GM12864 (cell line): ENCODE results near the gene FAM161A.
A peak's percentile ranks its signal among the peaks of the same experiment; 100 is the strongest.

ENCODE experiments used
- DNase-seq: peaks from one replicate; pipeline ENCODE4 v3.0.0-alpha.2; 2011; ENCODE audit warnings: low read depth
- H3K4me3 ChIP-seq: 2 replicates; pipeline ENCODE4 v1.5.1; 2011; ENCODE audit warnings: mild to moderate bottlenecking, low read depth, low read length, control low read depth
- TF ChIP-seq, protein P1 (sequence below): IDR thresholded peaks from 2 replicates; pipeline ENCODE4 v1.5.1; 2011; ENCODE audit warnings: low read depth, mild to moderate bottlenecking, moderate library complexity, low read length, control low read depth, inconsistent platforms; ENCODE audit errors: missing control alignments

Gene FAM161A, protein sequence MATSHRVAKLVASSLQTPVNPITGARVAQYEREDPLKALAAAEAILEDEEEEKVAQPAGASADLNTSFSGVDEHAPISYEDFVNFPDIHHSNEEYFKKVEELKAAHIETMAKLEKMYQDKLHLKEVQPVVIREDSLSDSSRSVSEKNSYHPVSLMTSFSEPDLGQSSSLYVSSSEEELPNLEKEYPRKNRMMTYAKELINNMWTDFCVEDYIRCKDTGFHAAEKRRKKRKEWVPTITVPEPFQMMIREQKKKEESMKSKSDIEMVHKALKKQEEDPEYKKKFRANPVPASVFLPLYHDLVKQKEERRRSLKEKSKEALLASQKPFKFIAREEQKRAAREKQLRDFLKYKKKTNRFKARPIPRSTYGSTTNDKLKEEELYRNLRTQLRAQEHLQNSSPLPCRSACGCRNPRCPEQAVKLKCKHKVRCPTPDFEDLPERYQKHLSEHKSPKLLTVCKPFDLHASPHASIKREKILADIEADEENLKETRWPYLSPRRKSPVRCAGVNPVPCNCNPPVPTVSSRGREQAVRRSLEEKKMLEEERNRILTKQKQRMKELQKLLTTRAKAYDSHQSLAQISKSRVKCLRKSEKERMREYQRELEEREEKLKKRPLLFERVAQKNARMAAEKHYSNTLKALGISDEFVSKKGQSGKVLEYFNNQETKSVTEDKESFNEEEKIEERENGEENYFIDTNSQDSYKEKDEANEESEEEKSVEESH

DNA sequence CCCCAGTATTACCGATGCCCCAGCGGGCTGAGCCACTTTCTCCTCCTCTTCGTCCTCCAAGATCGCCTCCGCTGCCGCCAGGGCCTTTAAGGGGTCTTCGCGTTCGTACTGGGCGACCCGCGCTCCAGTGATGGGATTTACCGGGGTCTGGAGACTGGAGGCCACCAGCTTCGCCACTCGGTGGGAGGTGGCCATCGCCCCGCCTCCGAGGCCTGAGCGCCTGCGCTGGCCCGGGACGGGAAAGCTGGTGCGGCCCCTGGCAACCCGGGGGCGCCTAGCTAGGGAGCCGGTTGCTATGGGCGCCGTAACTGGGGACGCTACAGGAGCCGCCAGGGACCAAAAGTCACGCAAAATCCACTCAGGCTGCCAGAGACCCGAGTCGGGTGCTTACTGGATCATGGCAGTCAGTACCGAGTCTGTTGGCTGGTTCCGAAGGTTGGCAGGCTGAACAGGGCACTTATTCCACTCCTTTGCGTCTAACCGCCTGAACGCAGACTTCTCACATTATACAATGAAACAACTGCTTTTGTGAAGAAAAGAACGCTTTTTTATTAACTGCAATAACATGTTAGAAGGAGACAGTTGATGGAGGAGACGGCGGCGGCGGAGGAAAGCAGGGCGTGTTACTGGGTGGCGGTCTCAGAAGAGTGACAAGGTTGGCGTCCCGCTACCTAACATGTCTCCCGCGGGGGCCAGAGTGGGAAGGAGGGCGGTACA is at the start of gene FAM161A:
Gene FAM161A, minus strand, starts transcription at position 214 of the 717 bp plus-strand sequence. Its CDS starts 19 bp downstream, at position 195.
- peak; percentile 56 for DNase-seq
- H3K4me3 ChIP-seq = peak within 1 kb of the TSS; percentile 76
- TF ChIP-seq, protein P1, sequence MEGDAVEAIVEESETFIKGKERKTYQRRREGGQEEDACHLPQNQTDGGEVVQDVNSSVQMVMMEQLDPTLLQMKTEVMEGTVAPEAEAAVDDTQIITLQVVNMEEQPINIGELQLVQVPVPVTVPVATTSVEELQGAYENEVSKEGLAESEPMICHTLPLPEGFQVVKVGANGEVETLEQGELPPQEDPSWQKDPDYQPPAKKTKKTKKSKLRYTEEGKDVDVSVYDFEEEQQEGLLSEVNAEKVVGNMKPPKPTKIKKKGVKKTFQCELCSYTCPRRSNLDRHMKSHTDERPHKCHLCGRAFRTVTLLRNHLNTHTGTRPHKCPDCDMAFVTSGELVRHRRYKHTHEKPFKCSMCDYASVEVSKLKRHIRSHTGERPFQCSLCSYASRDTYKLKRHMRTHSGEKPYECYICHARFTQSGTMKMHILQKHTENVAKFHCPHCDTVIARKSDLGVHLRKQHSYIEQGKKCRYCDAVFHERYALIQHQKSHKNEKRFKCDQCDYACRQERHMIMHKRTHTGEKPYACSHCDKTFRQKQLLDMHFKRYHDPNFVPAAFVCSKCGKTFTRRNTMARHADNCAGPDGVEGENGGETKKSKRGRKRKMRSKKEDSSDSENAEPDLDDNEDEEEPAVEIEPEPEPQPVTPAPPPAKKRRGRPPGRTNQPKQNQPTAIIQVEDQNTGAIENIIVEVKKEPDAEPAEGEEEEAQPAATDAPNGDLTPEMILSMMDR = no peak

DNA sequence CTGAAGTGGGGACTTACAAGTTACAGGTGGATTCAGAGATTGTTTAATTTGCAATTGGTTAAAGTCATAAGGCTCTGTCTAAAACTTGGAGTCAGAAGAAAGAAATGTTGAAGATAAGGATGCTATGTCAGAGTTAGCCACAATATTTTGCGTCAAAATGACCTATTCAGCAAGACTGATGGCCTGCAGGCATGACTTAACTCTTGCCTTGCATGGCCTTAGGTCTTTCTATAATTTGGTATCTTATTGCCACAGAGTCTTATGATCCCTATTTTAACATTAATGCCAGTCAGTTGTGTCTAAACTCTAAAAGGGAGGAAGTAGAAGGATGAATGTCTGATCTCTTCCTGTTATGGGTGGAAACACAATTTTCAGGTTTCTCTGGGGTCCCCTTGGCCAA is 46.4 kb upstream of the FAM161A start:
- DNase-seq = no peak
- TF ChIP-seq, protein P1 = no peak
- no peak overlapping the region for H3K4me3 ChIP-seq

DNA sequence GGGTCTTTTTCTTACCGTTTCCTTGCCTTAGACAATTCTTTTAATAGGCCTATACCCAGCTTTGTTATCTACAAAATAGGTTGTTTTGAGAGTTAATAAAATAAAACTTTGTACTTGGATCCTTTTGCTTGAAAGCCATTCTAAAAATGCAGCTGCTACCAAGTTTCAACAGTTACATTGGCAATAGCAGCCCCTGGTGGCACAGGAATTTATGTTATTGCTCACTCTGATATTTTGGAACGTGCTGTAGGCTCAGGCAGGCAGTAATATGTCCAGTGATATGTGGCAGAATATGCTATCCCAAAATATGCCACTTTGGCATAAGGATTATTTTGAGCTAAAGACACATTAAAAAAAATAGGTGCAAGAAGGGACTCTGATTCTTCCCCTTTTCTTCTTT is 45.0 kb upstream of the FAM161A start:
- TF ChIP-seq, protein P1 = peak; percentile 62
- no peak for DNase-seq
- no peak overlapping the region for H3K4me3 ChIP-seq

DNA sequence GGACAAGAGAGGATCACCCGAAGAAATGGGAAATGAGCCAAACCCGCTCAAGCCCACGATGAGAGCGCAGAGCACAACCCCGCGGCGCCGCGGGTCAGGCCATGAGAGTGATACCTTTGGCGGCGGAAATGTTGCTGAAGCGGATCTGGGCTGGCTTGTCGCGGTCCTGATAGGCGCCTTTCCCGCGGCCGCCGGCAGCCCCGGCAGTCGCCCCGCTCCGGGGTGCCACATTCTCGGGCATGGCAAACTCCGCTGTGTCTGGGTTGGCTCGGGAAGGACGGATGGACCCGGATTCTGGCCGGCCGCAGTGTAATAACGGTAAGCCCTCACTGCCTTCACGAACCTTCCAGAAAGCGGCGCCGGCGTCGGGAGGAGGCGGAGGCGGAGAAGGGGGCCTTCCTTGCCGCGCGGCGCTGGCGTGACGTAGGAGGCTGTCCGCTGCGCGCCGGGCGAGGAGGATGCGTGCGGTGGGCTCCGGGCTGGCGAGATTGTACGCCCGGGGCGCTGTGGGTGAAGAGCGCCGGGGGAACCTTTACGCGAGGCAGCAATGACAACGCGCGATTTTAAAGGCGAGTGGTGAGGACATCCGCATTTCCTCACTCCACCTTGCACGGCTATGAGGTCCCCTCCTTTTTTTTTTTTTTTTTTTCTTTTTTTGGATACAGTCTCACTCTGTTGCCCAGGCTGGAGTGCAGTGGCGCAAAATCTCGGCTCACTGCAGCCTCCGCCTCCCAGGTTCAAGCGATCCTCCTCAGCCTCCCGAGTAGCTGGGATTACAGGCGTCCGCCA is 34.6 kb upstream of the FAM161A start, which contains the start of gene CCT4:
Gene CCT4, minus strand, starts transcription at position 390 of the 789 bp plus-strand sequence. Its CDS starts 149 bp downstream, at position 241.
- peak within 1 kb of the TSS; percentile 92 for H3K4me3 ChIP-seq
- peak; percentile 77 for DNase-seq
- TF ChIP-seq, protein P1 = no peak

DNA sequence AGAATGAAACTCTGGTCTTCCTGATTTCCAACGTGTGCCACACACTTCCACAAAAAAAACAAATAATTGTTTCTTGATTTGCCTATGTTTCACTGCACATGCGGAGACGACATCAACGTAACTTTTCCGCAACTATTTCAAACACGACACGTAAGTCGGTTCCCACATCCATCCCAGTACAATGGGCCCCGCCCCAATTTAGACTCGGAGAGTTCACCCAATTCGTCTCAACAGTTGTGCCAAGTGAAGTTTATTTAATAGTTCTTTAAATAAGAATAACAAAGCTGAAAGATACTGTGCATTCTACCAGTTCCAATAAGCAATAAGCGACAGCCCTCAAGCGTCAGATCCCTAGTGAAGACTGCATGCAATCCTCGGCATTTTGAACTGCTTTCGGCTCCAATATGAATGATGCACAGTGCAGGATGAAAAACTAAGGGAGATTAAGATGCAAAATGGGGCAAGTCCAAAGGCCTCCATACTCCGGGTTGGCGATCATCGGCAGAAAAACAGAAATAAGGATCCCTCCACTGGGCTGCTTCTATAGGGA is 33.9 kb upstream of the FAM161A start:
- TF ChIP-seq, protein P1 = no peak
- peak overlapping the region; percentile 92 for H3K4me3 ChIP-seq
- DNase-seq = no peak

DNA sequence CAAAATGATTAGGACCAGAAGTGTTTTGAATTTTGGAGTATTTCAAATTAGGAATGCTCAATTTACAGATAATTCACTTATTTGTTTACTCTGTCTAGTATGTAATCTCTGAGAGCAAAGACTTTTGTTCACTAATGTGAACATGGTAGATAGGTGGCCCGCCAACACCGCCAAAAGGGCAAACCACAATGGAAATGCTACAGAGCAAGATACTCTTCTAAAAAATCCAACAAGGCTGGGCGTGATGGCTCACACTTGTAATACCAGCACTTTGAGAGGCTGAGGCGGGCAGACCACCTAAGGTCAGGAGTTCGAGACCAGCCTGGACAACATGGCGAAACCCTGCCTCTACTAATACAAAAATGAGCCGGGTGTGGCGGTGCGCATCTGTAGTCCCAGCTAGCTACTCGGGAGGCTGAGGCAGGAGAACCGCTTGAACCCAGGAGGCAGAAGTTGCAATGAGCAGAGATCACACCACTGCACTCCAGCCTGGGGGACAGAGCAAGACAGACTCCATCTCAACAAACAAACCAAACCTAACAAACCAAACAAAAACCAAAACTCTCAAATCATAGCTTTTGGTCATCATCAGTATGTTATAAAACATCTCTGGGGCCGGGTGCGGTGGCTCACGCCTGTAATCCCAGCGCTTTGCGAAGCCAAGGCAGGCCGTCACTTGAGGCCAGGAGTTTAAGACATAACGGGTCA is 32.2 kb upstream of the FAM161A start:
- TF ChIP-seq, protein P1 = no peak
- H3K4me3 ChIP-seq = no peak overlapping the region; the same call in 1 of the 2 replicates
- no peak for DNase-seq
